K562 (cell line): Measurements from ENCODE around the gene POLR2M. TPM values are rescaled to one million over a fixed set of nuclear protein-coding genes. Genes with fewer than 3 reads are reported as not detected.
A peak's percentile ranks its signal among the peaks of the same experiment; 100 is the strongest.

Source experiments
- ARID3B ChIP-seq: fragments of 250-450 bp; sonication (Bioruptor Pico); IDR thresholded peaks from 2 replicates; pipeline ENCODE4 v1.4.0; 2020; ENCODE audit warnings: borderline replicate concordance
- BRCA1 ChIP-seq, 2 experiments: fragments of 450-650 bp in 1 of 2; sonication (generic) in 1 of 2; formaldehyde crosslinking in 1 of 2; IDR thresholded peaks; 2 replicates each; pipeline versions ENCODE4 v1.5.0 to v1.6.1; 2017 to 2020; ENCODE audit warnings: mild to moderate bottlenecking in 1 of 2, missing genetic modification reagents in 1 of 2
- BRF1 ChIP-seq: IDR thresholded peaks from 3 replicates; pipeline ENCODE4 v1.6.1; 2011; ENCODE audit warnings: borderline replicate concordance, mild to moderate bottlenecking; ENCODE audit not compliant: insufficient read length; ENCODE audit errors: extremely low read depth
- CBX5 ChIP-seq: IDR thresholded peaks from 2 replicates; pipeline ENCODE4 v1.6.1; 2014; ENCODE audit warnings: low read depth, borderline replicate concordance
- CHD1 ChIP-seq: fragments of 200-600 bp; sonication (generic); IDR thresholded peaks from one replicate; pipeline ENCODE4 v1.6.1; 2012; ENCODE audit warnings: mild to moderate bottlenecking, moderate library complexity, low read length, inconsistent platforms
- CTCF ChIP-seq, 3 experiments: IDR thresholded peaks in 2 of 3; conservative IDR thresholded peaks in 1 of 3; 2 replicates each; pipeline ENCODE4 v1.5.1; 2011 to 2012; ENCODE audit warnings: low read length in 3 of 3, mild to moderate bottlenecking in 3 of 3, control low read depth in 2 of 3, improper control_type of control experiment in 1 of 3, inconsistent platforms in 1 of 3, low read depth in 1 of 3, mixed read lengths in 1 of 3, moderate library complexity in 1 of 3; ENCODE audit not compliant: insufficient read depth in 2 of 3
- EZH2 ChIP-seq: IDR thresholded peaks from 2 replicates; pipeline ENCODE4 v1.6.1; 2012; ENCODE audit warnings: low read depth, mild to moderate bottlenecking, inconsistent platforms, low read length, borderline replicate concordance
- FOXP4 ChIP-seq: sonication (generic); formaldehyde crosslinking; IDR thresholded peaks from 2 replicates; pipeline ENCODE4 v1.8.0; 2022; ENCODE audit warnings: mild to moderate bottlenecking, missing genetic modification reagents, borderline replicate concordance
- HDAC8 ChIP-seq: fragments of 450-650 bp; IDR thresholded peaks from 2 replicates; pipeline ENCODE4 v1.6.1; 2016; ENCODE audit warnings: mild to moderate bottlenecking, missing genetic modification characterization, moderate library complexity, missing compliant biosample characterization
- HLTF ChIP-seq: fragments of 450-650 bp; IDR thresholded peaks from 2 replicates; pipeline ENCODE4 v1.6.1; 2016
- KDM2B ChIP-seq: fragments of 250-450 bp; sonication (Bioruptor Pico); IDR thresholded peaks from 2 replicates; pipeline ENCODE4 v1.8.0; 2021; ENCODE audit warnings: mild to moderate bottlenecking, moderate library complexity
- NR4A1 ChIP-seq, 2 experiments: fragments of 250-450 bp in 1 of 2; fragments of 450-650 bp in 1 of 2; sonication (Bioruptor Pico) in 1 of 2; IDR thresholded peaks; 2 replicates each; pipeline versions ENCODE4 v1.4.0 to v1.6.1; 2016 to 2020; ENCODE audit warnings: mild to moderate bottlenecking in 2 of 2, missing compliant biosample characterization in 1 of 2, missing genetic modification characterization in 1 of 2, moderate library complexity in 1 of 2
- PCBP1 ChIP-seq: fragments of 200-400 bp; formaldehyde crosslinking; IDR thresholded peaks from 2 replicates; pipeline ENCODE4 v1.6.1; 2018; ENCODE audit warnings: mild to moderate bottlenecking, low read depth, low read length; ENCODE audit not compliant: poor library complexity, severe bottlenecking
- POLR3A ChIP-seq: IDR thresholded peaks from 2 replicates; pipeline ENCODE4 v1.6.1; 2011; ENCODE audit warnings: borderline replicate concordance, mild to moderate bottlenecking, moderate library complexity; ENCODE audit not compliant: insufficient read length, insufficient read depth; ENCODE audit errors: extremely low read depth
- PYGO2 ChIP-seq: fragments of 450-650 bp; IDR thresholded peaks from 2 replicates; pipeline ENCODE4 v1.6.1; 2016; ENCODE audit warnings: mild to moderate bottlenecking, missing genetic modification characterization, moderate library complexity, missing compliant biosample characterization
- SIN3B ChIP-seq: fragments of 450-650 bp; IDR thresholded peaks from 2 replicates; pipeline ENCODE4 v1.6.1; 2017; ENCODE audit warnings: low read depth, mild to moderate bottlenecking, moderate library complexity
- SLC30A9 ChIP-seq: fragments of 250-450 bp; sonication (Bioruptor Pico); IDR thresholded peaks from 2 replicates; pipeline ENCODE4 v1.8.0; 2022; ENCODE audit warnings: mild to moderate bottlenecking, moderate library complexity
- SMAD2 ChIP-seq: fragments of 150-350 bp; IDR thresholded peaks from 2 replicates; pipeline ENCODE4 v1.6.1; 2014; ENCODE audit warnings: low read depth, mild to moderate bottlenecking, low read length
- TOE1 ChIP-seq, 2 experiments: fragments of 450-650 bp in 1 of 2; sonication (generic) in 1 of 2; formaldehyde crosslinking in 1 of 2; IDR thresholded peaks; 2 replicates each; pipeline versions ENCODE4 v1.7.1 to v1.8.0; 2016 to 2022; ENCODE audit warnings: borderline replicate concordance in 2 of 2, mild to moderate bottlenecking in 2 of 2, antibody characterized with exemption in 1 of 2, inconsistent platforms in 1 of 2, low read depth in 1 of 2, missing genetic modification reagents in 1 of 2, moderate library complexity in 1 of 2
- TSC22D4 ChIP-seq: fragments of 450-650 bp; IDR thresholded peaks from 2 replicates; pipeline ENCODE4 v1.6.1; 2016; ENCODE audit warnings: missing genetic modification characterization, missing biosample characterization, control low read depth
- ZNF77 ChIP-seq: fragments of 250-450 bp; sonication (Bioruptor Pico); IDR thresholded peaks from 2 replicates; pipeline ENCODE4 v1.5.0; 2020
- polyA plus RNA-seq, 8 experiments: library from polyadenylated mRNA; depleted of rRNA in 4 of 8; stranded (reverse) in 5 of 8; unstranded in 3 of 8; fragments of >200 nt; fragmentation: Nextera tagmentation in 2 of 8; fragmentation: Illumina TruSeq in 1 of 8; extraction: Ambion mirVana in 2 of 8; extraction: Trizol in 1 of 8; gene quantifications; 2 replicates each; pipeline versions ENCODE4 v1.2.1 to v1.2.3, GENCODE V29; 2011 to 2014; ENCODE audit warnings: inconsistent platforms in 1 of 8, missing spikeins in 1 of 8
- total RNA-seq, 7 experiments: library from RNA; depleted of rRNA in 6 of 7; stranded (reverse); fragments of >200 nt in 6 of 7; fragmentation: Illumina TruSeq in 2 of 7; extraction: Trizol in 2 of 7; gene quantifications; 2 replicates each; pipeline versions ENCODE4 v1.2.1 to v1.2.3, GENCODE V29; 2011 to 2021; ENCODE audit warnings: low replicate concordance in 1 of 7

The POLR2M gene
- total and polyA plus RNA-seq, 9 of the 15 experiments (the other 6 are each of a cell fraction or from before 2014, with no cell fraction given): 9.2 to 1,050 (median 43.0) TPM

- TF ChIP-seq SMAD2 (no peak), ARID3B (CRISPR knock-in tag) (no peak), KDM2B (CRISPR knock-in tag) (no peak), PYGO2 (tag) (no peak), HLTF (no peak), CBX5 (no peak), CHD1 (peak; percentile 80), TSC22D4 (tag) (no peak), NR4A1 (CRISPR knock-in tag; IDR thresholded peaks at IDR 0.05) (0 out of 2 replicates have a peak, but pooled peaks have one; percentile 4), NR4A1 (tag; IDR thresholded peaks at IDR 0.05) (no peak), HDAC8 (tag) (no peak), BRF1 (no peak), POLR3A (no peak), ZNF77 (CRISPR knock-in tag) (no peak), CTCF (IDR thresholded peaks at IDR 0.05 in 2 of 3, conservative IDR thresholded peaks at IDR 0.05 in 1 of 3; ENCODE audit: insufficient read depth in 2 of 3, low read depth in 1 of 3, low read length in 3 of 3) (peak in 1 of 3 experiments; percentile 0; a peak in 1 of 6 replicates), PCBP1 (peak; percentile 44), SLC30A9 (CRISPR knock-in tag) (no peak), TOE1 (IDR thresholded peaks at IDR 0.05; ENCODE audit: borderline replicate concordance) (no peak), TOE1 (CRISPR knock-in tag; IDR thresholded peaks at IDR 0.05; ENCODE audit: borderline replicate concordance, low read depth) (no peak), FOXP4 (CRISPR knock-in tag) (no peak), SIN3B (peak; percentile 75; the same call in 1 of the 2 replicates), BRCA1 (IDR thresholded peaks at IDR 0.05) (no peak), BRCA1 (CRISPR knock-in tag; IDR thresholded peaks at IDR 0.05) (no peak), EZH2 (no peak)
These were observed at the start of gene POLR2M (continued) for GRCh38 chr15:57706405-57707209.
